ENCODE results near the gene AJM1. TPM values are rescaled to one million over a fixed set of nuclear protein-coding genes. Genes with fewer than 3 reads are reported as not detected.

AJM1 gene
- total RNA-seq, 1 donor from 2014 or later, result not detected

- Histone ChIP-seq H3K79me2 (ENCODE audit: low read depth) (peaks cover 8% of the 10 kb centered on the region), H3K4me2 (peak within 1 kb of the TSS; percentile 91), H3K9me3 (ENCODE audit: low read depth) (no peaks in the 10 kb centered on the region), H3K9ac (peak within 1 kb of the TSS; percentile 14), H3K4me1 (peaks cover 5% of the 10 kb centered on the region), H3K27me3 (peaks cover 20% of the 10 kb centered on the region), H2AFZ (replicated peaks) (peak within 1 kb of the TSS; percentile 97), H3K4me3 (peak within 1 kb of the TSS; percentile 68), H3K27ac (no peak within 1 kb of the TSS), H3K36me3 (no peaks in the 10 kb centered on the region), H3F3A (ENCODE audit: low read depth) (peaks cover 17% of the 10 kb centered on the region), H4K20me1 (ENCODE audit: low read depth) (peaks cover 18% of the 10 kb centered on the region)
- Mint-ChIP-seq H3K4me1 (no peaks in the 10 kb centered on the region), H3K27ac (peak within 1 kb of the TSS; percentile 74), H3K4me3 (peak within 1 kb of the TSS; percentile 94), H3K9me3 (no peaks in the 10 kb centered on the region), H3K27me3 (ENCODE audit: insufficient read depth, low read depth) (peaks cover 19% of the 10 kb centered on the region), H3K36me3 (no peaks in the 10 kb centered on the region)
- DNase-seq (ENCODE audit: low spot score), result peak; percentile 100
- no peak for TF ChIP-seq CTCF (IDR thresholded peaks at IDR 0.05)
- no peak for TF ChIP-seq EZH2phosphoT487 (IDR thresholded peaks at IDR 0.05)
- no peak for TF ChIP-seq EZH2 (IDR thresholded peaks at IDR 0.05)
Observed at GRCh38 chr9:136849038-136849959, 7.0 kb downstream of the AJM1 start, which contains the start of gene PHPT1. Gene PHPT1, plus strand, starts transcription at chr9:136849409. Its CDS starts 22 bp downstream, at chr9:136849431.

GRCh38 chr9:136849960-136850865 lies 7.9 kb downstream of the AJM1 start:
- Histone ChIP-seq H4K20me1 (ENCODE audit: low read depth) (peaks cover 18% of the 10 kb centered on the region), H3K36me3 (no peaks in the 10 kb centered on the region), H3K79me2 (ENCODE audit: low read depth) (peaks cover 8% of the 10 kb centered on the region), H3K9me3 (ENCODE audit: low read depth) (no peaks in the 10 kb centered on the region), H3K4me3 (peak overlapping the region; percentile 68), H3K4me2 (peak overlapping the region; percentile 91), H3K9ac (no peak overlapping the region), H3F3A (ENCODE audit: low read depth) (peaks cover 17% of the 10 kb centered on the region), H3K27me3 (peaks cover 20% of the 10 kb centered on the region), H2AFZ (replicated peaks) (no peak overlapping the region), H3K27ac (no peak overlapping the region), H3K4me1 (peaks cover 5% of the 10 kb centered on the region)
- Mint-ChIP-seq H3K36me3 (no peaks in the 10 kb centered on the region), H3K27ac (peak overlapping the region; percentile 63), H3K4me1 (no peaks in the 10 kb centered on the region), H3K4me3 (peak overlapping the region; percentile 94), H3K9me3 (no peaks in the 10 kb centered on the region), H3K27me3 (ENCODE audit: insufficient read depth, low read depth) (peaks cover 18% of the 10 kb centered on the region)
- no peak for TF ChIP-seq CTCF (IDR thresholded peaks at IDR 0.05)
- TF ChIP-seq EZH2phosphoT487 (IDR thresholded peaks at IDR 0.05), result no peak
- no peak for TF ChIP-seq EZH2 (IDR thresholded peaks at IDR 0.05)
- DNase-seq (ENCODE audit: low spot score), result no peak

GRCh38 chr9:136850866-136851775 lies 8.8 kb downstream of the AJM1 start:
- H3K4me1 ChIP-seq, result peaks cover 5% of the 10 kb centered on the region
- no peak overlapping the region for H3K27ac ChIP-seq
- H3K9me3 ChIP-seq (ENCODE audit: low read depth), result no peaks in the 10 kb centered on the region
- Mint-ChIP-seq H3K36me3 (no peaks in the 10 kb centered on the region), H3K4me3 (peak overlapping the region; percentile 58), H3K27ac (no peak overlapping the region), H3K27me3 (ENCODE audit: insufficient read depth, low read depth) (peaks cover 16% of the 10 kb centered on the region), H3K9me3 (no peaks in the 10 kb centered on the region), H3K4me1 (no peaks in the 10 kb centered on the region)
- peaks cover 8% of the 10 kb centered on the region for H3K79me2 ChIP-seq (ENCODE audit: low read depth)
- no peak overlapping the region for H2AFZ ChIP-seq (replicated peaks)
- H3F3A ChIP-seq (ENCODE audit: low read depth), result peaks cover 17% of the 10 kb centered on the region
- no peak overlapping the region for H3K9ac ChIP-seq
- H3K4me3 ChIP-seq, result no peak overlapping the region
- H3K36me3 ChIP-seq, result no peaks in the 10 kb centered on the region
- no peak for DNase-seq (ENCODE audit: low spot score)
- peaks cover 11% of the 10 kb centered on the region for H3K27me3 ChIP-seq
- peaks cover 18% of the 10 kb centered on the region for H4K20me1 ChIP-seq (ENCODE audit: low read depth)
- TF ChIP-seq EZH2phosphoT487 (IDR thresholded peaks at IDR 0.05), result no peak
- TF ChIP-seq EZH2 (IDR thresholded peaks at IDR 0.05), result no peak
- TF ChIP-seq CTCF (IDR thresholded peaks at IDR 0.05), result no peak
- H3K4me2 ChIP-seq, result no peak overlapping the region
